HCT116 (cell line): ENCODE data around the gene FAM163B. TPM values are rescaled to one million over a fixed set of nuclear protein-coding genes. Genes with fewer than 3 reads are reported as not detected.

ENCODE experiments used
- ATAC-seq: fragments of 200-7000 bp; cut with Tn5 transposase; 2 replicates; pipeline ENCODE4 v1.9.1; 2020; ENCODE audit warnings: mild to moderate bottlenecking, moderate library complexity
- BruUV-seq: library from RNA; stranded (reverse); fragments of 400-500 nt; replicated peaks from 2 replicates; lab custom pipeline; 2021; lab: Mats Ljungman, UMichigan
- CTCF ChIA-PET: fragments of 300-600 bp; sonication (Branson Sonifier 250); formaldehyde crosslinking; loops from one replicate; lab custom pipeline; 2021; ENCODE audit warnings: antibody characterized with exemption; lab: Charles Lee
- POLR2A ChIA-PET: fragments of 300-600, 350-600 bp; sonication (Branson Sonifier 250); formaldehyde crosslinking; loops from one replicate; lab custom pipeline; 2021; ENCODE audit warnings: antibody characterized with exemption; lab: Charles Lee
- RAD21 ChIA-PET, 2 experiments: fragments of 300-600 bp; sonication (Branson Sonifier 250); formaldehyde crosslinking; loops; one replicate each; lab custom pipeline; 2023; ENCODE audit warnings: low total read pairs in 2 of 2; ENCODE audit not compliant: uncharacterized antibody in 2 of 2, unreplicated experiment in 2 of 2, low non-redundant PET in 1 of 2; lab: Charles Lee
- DNase-seq: peaks from one replicate; pipeline ENCODE4 v3.0.0-alpha.2; 2010; ENCODE audit warnings: low read depth, low spot score
- H2AFZ ChIP-seq: fragments of 200-600 bp; shearing (Covaris generic), sonication (generic); 2 replicates; pipeline ENCODE4 v1.6.1; 2017; ENCODE audit warnings: low read depth, mixed run types, mixed read lengths, antibody characterized with exemption, low read length; ENCODE audit not compliant: poor library complexity, severe bottlenecking
- H3K27ac ChIP-seq: 2 replicates; pipeline ENCODE4 v1.5.1; 2012; ENCODE audit warnings: low read depth, low read length
- H3K27me3 ChIP-seq: fragments of 200-600 bp; sonication (generic); 2 replicates; pipeline ENCODE4 v1.6.1; 2016; ENCODE audit warnings: mixed run types, low read length, mixed read lengths; ENCODE audit not compliant: insufficient read depth
- H3K36me3 ChIP-seq, 2 experiments: fragments of 200-500 bp in 1 of 2; fragments of 200-600 bp in 1 of 2; sonication (Bioruptor generic) in 1 of 2; sonication (generic) in 1 of 2; 2 replicates each; pipeline versions ENCODE4 v1.5.1 to v1.6.1; 2014 to 2016; ENCODE audit warnings: low read length in 2 of 2, inconsistent platforms in 1 of 2, mixed read lengths in 1 of 2, mixed run types in 1 of 2; ENCODE audit not compliant: insufficient read depth in 2 of 2, control insufficient read depth in 1 of 2
- H3K4me1 ChIP-seq, 2 experiments: fragments of 200-600 bp in 1 of 2; sonication (generic) in 1 of 2; 2 replicates each; pipeline versions ENCODE4 v1.5.1 to v1.6.1; 2012 to 2017; ENCODE audit warnings: low read length in 2 of 2, inconsistent platforms in 1 of 2, mild to moderate bottlenecking in 1 of 2, mixed read lengths in 1 of 2, mixed run types in 1 of 2, moderate library complexity in 1 of 2; ENCODE audit not compliant: insufficient read depth in 2 of 2, control insufficient read depth in 1 of 2
- H3K4me2 ChIP-seq: fragments of 200-600 bp; sonication (generic); 2 replicates; pipeline ENCODE4 v1.6.1; 2017; ENCODE audit warnings: mixed run types, low read length, mixed read lengths
- H3K4me3 ChIP-seq, 2 experiments: fragments of 200-600 bp in 1 of 2; sonication (generic) in 1 of 2; replicated peaks in 1 of 2; 2 replicates each; pipeline ENCODE4 v1.5.1; 2011 to 2016; ENCODE audit warnings: low read length in 2 of 2, control low read depth in 1 of 2, low read depth in 1 of 2, mild to moderate bottlenecking in 1 of 2, mixed read lengths in 1 of 2, mixed run types in 1 of 2
- H3K79me2 ChIP-seq: fragments of 200-600 bp; sonication (generic); 2 replicates; pipeline ENCODE4 v1.6.1; 2017; ENCODE audit warnings: mild to moderate bottlenecking, mixed run types, low read length, moderate library complexity, mixed read lengths; ENCODE audit not compliant: insufficient read depth
- H3K9ac ChIP-seq: fragments of 200-600 bp; sonication (generic); 2 replicates; pipeline ENCODE4 v1.6.1; 2016; ENCODE audit warnings: low read length, mixed read lengths
- H3K9me2 ChIP-seq: fragments of 200-600 bp; sonication (generic), shearing (Covaris generic); 2 replicates; pipeline ENCODE4 v1.6.1; 2017; ENCODE audit warnings: mixed run types, mild to moderate bottlenecking, moderate library complexity; ENCODE audit not compliant: insufficient read depth
- H3K9me3 ChIP-seq, 2 experiments: fragments of 200-500 bp in 1 of 2; fragments of 200-600 bp in 1 of 2; sonication (Bioruptor generic) in 1 of 2; sonication (generic) in 1 of 2; 2 replicates each; pipeline ENCODE4 v1.6.1; 2014 to 2017; ENCODE audit warnings: low read length in 2 of 2, mixed read lengths in 2 of 2, inconsistent platforms in 1 of 2, low read depth in 1 of 2, mild to moderate bottlenecking in 1 of 2, mixed run types in 1 of 2, moderate library complexity in 1 of 2; ENCODE audit not compliant: control insufficient read depth in 1 of 2, insufficient read depth in 1 of 2
- H4K20me1 ChIP-seq: fragments of 200-600 bp; sonication (generic), shearing (Covaris generic); 2 replicates; pipeline ENCODE4 v1.6.1; 2017; ENCODE audit warnings: mixed run types, mild to moderate bottlenecking, moderate library complexity; ENCODE audit not compliant: insufficient read depth
- CBX3 ChIP-seq: IDR thresholded peaks from 2 replicates; pipeline ENCODE4 v1.6.1; 2012; ENCODE audit warnings: low read depth
- CEBPB ChIP-seq: IDR thresholded peaks from 2 replicates; pipeline ENCODE4 v1.6.1; 2012; ENCODE audit warnings: low read depth
- EGR1 ChIP-seq: IDR thresholded peaks from 2 replicates; pipeline ENCODE4 v1.6.1; 2012; ENCODE audit warnings: low read depth
- ELF1 ChIP-seq: IDR thresholded peaks from 2 replicates; pipeline ENCODE4 v1.6.1; 2012; ENCODE audit warnings: low read depth, borderline replicate concordance
- EZH2phosphoT487 ChIP-seq: fragments of 200-600 bp; IDR thresholded peaks from 2 replicates; pipeline ENCODE4 v1.6.1; 2018; ENCODE audit warnings: antibody characterized with exemption, borderline replicate concordance
- JUND ChIP-seq: IDR thresholded peaks from 2 replicates; pipeline ENCODE4 v1.6.1; 2012
- POLR2AphosphoS5 ChIP-seq: IDR thresholded peaks from 2 replicates; pipeline ENCODE4 v1.6.1; 2011; ENCODE audit warnings: mild to moderate bottlenecking, low read depth, low read length, moderate library complexity
- RAD21 ChIP-seq: IDR thresholded peaks from 2 replicates; pipeline ENCODE4 v1.6.1; 2012; ENCODE audit warnings: low read depth, mild to moderate bottlenecking
- SIN3A ChIP-seq: IDR thresholded peaks from 2 replicates; pipeline ENCODE4 v1.6.1; 2012; ENCODE audit warnings: low read depth
- SP1 ChIP-seq: IDR thresholded peaks from 2 replicates; pipeline ENCODE4 v1.6.1; 2012; ENCODE audit warnings: low read depth
- ZFX ChIP-seq: fragments of 450-650 bp; IDR thresholded peaks from 2 replicates; pipeline ENCODE4 v1.6.1; 2017
- intact Hi-C: fragments of 100-400 bp; cut with micrococcal nuclease; formaldehyde crosslinking; loops from 2 replicates; pipeline ENCODE4 v1.10.0; 2022
- total RNA-seq: library from RNA; stranded (reverse); gene quantifications from one replicate; pipeline ENCODE4 v1.2.1, GENCODE V29; 2021; ENCODE audit not compliant: unreplicated experiment
- TF ChIP-seq, protein P1 (sequence below), 3 experiments: fragments of 200-600 bp in 1 of 3; sonication (generic) in 1 of 3; IDR thresholded peaks in 2 of 3; conservative IDR thresholded peaks in 1 of 3; 2 replicates each; pipeline ENCODE4 v1.5.1; 2012 to 2017; ENCODE audit warnings: low read depth in 2 of 3, low read length in 2 of 3, antibody characterized with exemption in 1 of 3, borderline replicate concordance in 1 of 3, control low read depth in 1 of 3, mild to moderate bottlenecking in 1 of 3, mixed read lengths in 1 of 3, mixed run types in 1 of 3, moderate library complexity in 1 of 3; ENCODE audit not compliant: insufficient read depth in 1 of 3
- TF ChIP-seq, protein P2 (sequence below): IDR thresholded peaks from 2 replicates; pipeline ENCODE4 v1.6.1; 2012; ENCODE audit warnings: low read depth

The FAM163B gene
- total RNA-seq, 1 experiment from 2014 or later, result not detected

DNA sequence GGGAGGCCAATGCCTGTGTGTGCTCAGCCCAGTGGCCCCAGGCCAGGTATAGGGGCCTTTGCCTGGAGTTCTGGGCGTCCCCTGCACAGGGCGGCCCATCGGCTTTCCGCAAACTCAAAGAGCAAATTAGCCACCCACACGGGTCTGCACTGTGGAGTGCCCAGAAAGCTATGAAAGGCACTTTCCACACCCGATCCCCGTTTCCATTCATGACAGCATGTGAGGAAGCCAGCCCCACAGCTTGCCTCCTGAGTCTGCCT lies 32.1 kb upstream of the FAM163B start:
- Histone ChIP-seq H3K27me3 (peaks cover 5% of the 10 kb centered on the region; the same call in 1 of the 2 replicates), H3K4me3 (no peak overlapping the region), H3K4me1 (no peaks in the 10 kb centered on the region), H3K36me3 (no peaks in the 10 kb centered on the region), H3K9ac (no peak overlapping the region), H2AFZ (no peak overlapping the region), H3K79me2 (no peaks in the 10 kb centered on the region), H3K4me2 (no peak overlapping the region), H3K9me2 (no peaks in the 10 kb centered on the region), H3K9me3 (no peaks in the 10 kb centered on the region), H3K27ac (no peak overlapping the region), H4K20me1 (no peaks in the 10 kb centered on the region)
- POLR2A ChIA-PET, result no interaction called here
- CTCF ChIA-PET, result no interaction called here
- no peak for TF ChIP-seq EGR1
- no peak for TF ChIP-seq JUND
- intact Hi-C loops, result no loop called here
- ATAC-seq (no peak), DNase-seq (no peak)
- RAD21 ChIA-PET, result no interaction called here
- BruUV-seq, result no TSS peak

DNA sequence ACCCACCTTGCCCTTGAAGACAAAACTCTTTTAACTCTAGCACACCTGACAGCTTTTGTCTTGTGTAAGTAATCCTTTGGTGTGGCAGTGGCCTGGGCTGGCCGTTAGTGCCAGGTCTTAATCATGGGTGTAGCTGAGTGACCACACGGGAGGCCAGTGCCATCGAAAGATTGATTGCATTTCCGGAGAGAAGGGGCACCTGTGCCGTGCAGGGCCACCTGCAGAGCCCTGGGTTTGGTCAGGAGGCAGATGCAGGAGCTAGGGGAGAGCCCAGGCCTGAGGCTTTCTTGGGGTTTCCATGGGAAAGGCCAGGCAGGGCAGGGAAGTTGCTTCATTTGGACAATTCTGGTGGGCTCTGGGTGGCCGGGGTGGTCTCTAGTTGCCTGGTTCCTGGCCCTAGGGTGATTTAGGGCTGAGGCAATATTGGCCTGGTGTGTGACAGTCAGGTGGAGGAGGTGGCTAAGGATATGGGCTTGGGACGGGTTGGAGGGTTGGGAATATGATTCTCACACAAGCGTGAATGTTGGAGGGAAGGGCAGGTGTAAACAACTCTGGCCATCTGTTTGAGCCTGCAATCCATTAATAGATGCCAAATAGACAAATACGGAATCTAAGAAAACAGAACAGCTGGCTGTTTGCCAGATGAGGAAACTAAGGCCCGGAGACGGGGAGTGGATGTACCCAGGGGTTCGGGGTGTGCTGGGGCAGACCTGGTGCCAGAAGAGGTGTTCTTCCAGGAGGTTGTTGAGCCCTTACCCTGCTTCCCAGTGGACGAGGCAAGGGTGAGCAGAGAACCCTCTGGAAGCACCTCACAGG lies 31.6 kb upstream of the FAM163B start:
- no peak overlapping the region for H3K4me3 ChIP-seq
- H3K9me2 ChIP-seq, result no peaks in the 10 kb centered on the region
- H3K27me3 ChIP-seq, result peaks cover 5% of the 10 kb centered on the region; the same call in 1 of the 2 replicates
- no peaks in the 10 kb centered on the region for H4K20me1 ChIP-seq
- H3K9ac ChIP-seq, result no peak overlapping the region
- no peak for ATAC-seq
- no peaks in the 10 kb centered on the region for H3K79me2 ChIP-seq
- no peaks in the 10 kb centered on the region for H3K9me3 ChIP-seq
- no peaks in the 10 kb centered on the region for H3K4me1 ChIP-seq
- ChIA-PET CTCF (no interaction called here), RAD21 (no interaction called here), POLR2A (no interaction called here)
- H3K27ac ChIP-seq, result no peak overlapping the region
- H2AFZ ChIP-seq, result no peak overlapping the region
- H3K4me2 ChIP-seq, result no peak overlapping the region
- DNase-seq, result no peak
- no TSS peak for BruUV-seq
- intact Hi-C loops, result no loop called here
- no peaks in the 10 kb centered on the region for H3K36me3 ChIP-seq
- TF ChIP-seq, protein P1, sequence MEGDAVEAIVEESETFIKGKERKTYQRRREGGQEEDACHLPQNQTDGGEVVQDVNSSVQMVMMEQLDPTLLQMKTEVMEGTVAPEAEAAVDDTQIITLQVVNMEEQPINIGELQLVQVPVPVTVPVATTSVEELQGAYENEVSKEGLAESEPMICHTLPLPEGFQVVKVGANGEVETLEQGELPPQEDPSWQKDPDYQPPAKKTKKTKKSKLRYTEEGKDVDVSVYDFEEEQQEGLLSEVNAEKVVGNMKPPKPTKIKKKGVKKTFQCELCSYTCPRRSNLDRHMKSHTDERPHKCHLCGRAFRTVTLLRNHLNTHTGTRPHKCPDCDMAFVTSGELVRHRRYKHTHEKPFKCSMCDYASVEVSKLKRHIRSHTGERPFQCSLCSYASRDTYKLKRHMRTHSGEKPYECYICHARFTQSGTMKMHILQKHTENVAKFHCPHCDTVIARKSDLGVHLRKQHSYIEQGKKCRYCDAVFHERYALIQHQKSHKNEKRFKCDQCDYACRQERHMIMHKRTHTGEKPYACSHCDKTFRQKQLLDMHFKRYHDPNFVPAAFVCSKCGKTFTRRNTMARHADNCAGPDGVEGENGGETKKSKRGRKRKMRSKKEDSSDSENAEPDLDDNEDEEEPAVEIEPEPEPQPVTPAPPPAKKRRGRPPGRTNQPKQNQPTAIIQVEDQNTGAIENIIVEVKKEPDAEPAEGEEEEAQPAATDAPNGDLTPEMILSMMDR (IDR thresholded peaks at IDR 0.05 in 2 of 3, conservative IDR thresholded peaks at IDR 0.05 in 1 of 3; ENCODE audit: borderline replicate concordance in 1 of 3, insufficient read depth in 1 of 3, low read depth in 2 of 3, low read length in 2 of 3), result no peak
- TF ChIP-seq ELF1 (no peak), POLR2AphosphoS5 (no peak), CBX3 (no peak), JUND (no peak), SIN3A (no peak), RAD21 (no peak), SP1 (no peak), EZH2phosphoT487 (no peak), CEBPB (no peak), EGR1 (no peak), ZFX (no peak)
- TF ChIP-seq, protein P2, sequence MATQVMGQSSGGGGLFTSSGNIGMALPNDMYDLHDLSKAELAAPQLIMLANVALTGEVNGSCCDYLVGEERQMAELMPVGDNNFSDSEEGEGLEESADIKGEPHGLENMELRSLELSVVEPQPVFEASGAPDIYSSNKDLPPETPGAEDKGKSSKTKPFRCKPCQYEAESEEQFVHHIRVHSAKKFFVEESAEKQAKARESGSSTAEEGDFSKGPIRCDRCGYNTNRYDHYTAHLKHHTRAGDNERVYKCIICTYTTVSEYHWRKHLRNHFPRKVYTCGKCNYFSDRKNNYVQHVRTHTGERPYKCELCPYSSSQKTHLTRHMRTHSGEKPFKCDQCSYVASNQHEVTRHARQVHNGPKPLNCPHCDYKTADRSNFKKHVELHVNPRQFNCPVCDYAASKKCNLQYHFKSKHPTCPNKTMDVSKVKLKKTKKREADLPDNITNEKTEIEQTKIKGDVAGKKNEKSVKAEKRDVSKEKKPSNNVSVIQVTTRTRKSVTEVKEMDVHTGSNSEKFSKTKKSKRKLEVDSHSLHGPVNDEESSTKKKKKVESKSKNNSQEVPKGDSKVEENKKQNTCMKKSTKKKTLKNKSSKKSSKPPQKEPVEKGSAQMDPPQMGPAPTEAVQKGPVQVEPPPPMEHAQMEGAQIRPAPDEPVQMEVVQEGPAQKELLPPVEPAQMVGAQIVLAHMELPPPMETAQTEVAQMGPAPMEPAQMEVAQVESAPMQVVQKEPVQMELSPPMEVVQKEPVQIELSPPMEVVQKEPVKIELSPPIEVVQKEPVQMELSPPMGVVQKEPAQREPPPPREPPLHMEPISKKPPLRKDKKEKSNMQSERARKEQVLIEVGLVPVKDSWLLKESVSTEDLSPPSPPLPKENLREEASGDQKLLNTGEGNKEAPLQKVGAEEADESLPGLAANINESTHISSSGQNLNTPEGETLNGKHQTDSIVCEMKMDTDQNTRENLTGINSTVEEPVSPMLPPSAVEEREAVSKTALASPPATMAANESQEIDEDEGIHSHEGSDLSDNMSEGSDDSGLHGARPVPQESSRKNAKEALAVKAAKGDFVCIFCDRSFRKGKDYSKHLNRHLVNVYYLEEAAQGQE, result no peak
